Colonic mucosa (tissue), 4 donors: ENCODE data around the gene SPIB. TPM values are rescaled to one million over a fixed set of nuclear protein-coding genes. Genes with fewer than 3 reads are reported as not detected.

ENCODE experiments used
- DNase-seq: peaks from one replicate; pipeline ENCODE4 v3.0.0-alpha.2; 2020
- H3K27ac ChIP-seq: fragments of 200-600 bp; one replicate; pipeline ENCODE4 v1.8.0; 2021
- H3K27me3 ChIP-seq: fragments of 200-600 bp; one replicate; pipeline ENCODE4 v1.8.0; 2021
- H3K36me3 ChIP-seq: fragments of 200-600 bp; one replicate; pipeline ENCODE4 v1.8.0; 2021
- H3K4me1 ChIP-seq: fragments of 200-600 bp; one replicate; pipeline ENCODE4 v1.8.0; 2021; ENCODE audit warnings: mild to moderate bottlenecking
- H3K4me3 ChIP-seq: fragments of 200-600 bp; one replicate; pipeline ENCODE4 v1.8.0; 2021
- H3K9ac ChIP-seq, 2 donors: one replicate each; pipeline ENCODE4 v1.7.0; 2013; ENCODE audit warnings: control low read depth in 2 of 2, low read depth in 2 of 2, low read length in 2 of 2
- H3K9me3 ChIP-seq: fragments of 200-600 bp; one replicate; pipeline ENCODE4 v1.8.0; 2021
- CTCF ChIP-seq: fragments of 200-600 bp; IDR thresholded peaks from one replicate; pipeline ENCODE4 v1.8.0; 2022; ENCODE audit warnings: antibody characterized with exemption, mild to moderate bottlenecking
- intact Hi-C: fragments of 100-400 bp; cut with DNase I; formaldehyde crosslinking; loops from one replicate; pipeline ENCODE4 v1.14.1; 2022
- total RNA-seq, 2 donors: library from RNA; stranded (reverse); fragmentation: NEBNext Ultra II Directional in 1 of 2; extraction: Animal tissue kit (Norgen Biotek cat#: 25700) in 1 of 2; gene quantifications; one replicate each; pipeline ENCODE4 v1.2.1, GENCODE V29; 2021
- donor health status: healthy.
- donor health status: DM: no; HTN: no; CAD: no.
- donor health status: DM: no; HTN: no; CAD: no.

The SPIB gene
- total RNA-seq, 2 donors from 2014 or later: 32.5 to 46.0 TPM

GRCh38 chr19:50444059-50444458 is 25.3 kb downstream of the SPIB start:
- Histone ChIP-seq H3K9me3 (no peaks in the 10 kb centered on the region), H3K9ac (no peak overlapping the region), H3K27me3 (no peaks in the 10 kb centered on the region), H3K27ac (no peak overlapping the region), H3K4me1 (no peaks in the 10 kb centered on the region), H3K36me3 (no peaks in the 10 kb centered on the region), H3K4me3 (no peak overlapping the region)
- no peak for DNase-seq
- no peak for TF ChIP-seq CTCF
- intact Hi-C loops: no loop called here

- intact Hi-C loops: no loop called here
- H3K4me1 ChIP-seq: no peaks in the 10 kb centered on the region
Observed at GRCh38 chr19:50447053-50447452, 28.3 kb downstream of the SPIB start.

GRCh38 chr19:50447750-50448149 is 29.0 kb downstream of the SPIB start:
- intact Hi-C loops: no loop called here
- H3K4me3 ChIP-seq: no peak overlapping the region
- TF ChIP-seq CTCF: no peak
- H3K36me3 ChIP-seq: no peaks in the 10 kb centered on the region
- H3K27ac ChIP-seq: no peak overlapping the region
- no peak overlapping the region for H3K9ac ChIP-seq
- no peak for DNase-seq
- H3K27me3 ChIP-seq: no peaks in the 10 kb centered on the region
- H3K4me1 ChIP-seq: no peaks in the 10 kb centered on the region
- H3K9me3 ChIP-seq: no peaks in the 10 kb centered on the region

More at GRCh38 chr19:50447053-50447452, 28.3 kb downstream of the SPIB start:
- TF ChIP-seq CTCF: no peak
- Histone ChIP-seq H3K27me3 (no peaks in the 10 kb centered on the region), H3K27ac (no peak overlapping the region), H3K4me3 (no peak overlapping the region), H3K9me3 (no peaks in the 10 kb centered on the region), H3K36me3 (no peaks in the 10 kb centered on the region), H3K9ac (no peak overlapping the region)
- no peak for DNase-seq

GRCh38 chr19:50449236-50449899 is 30.6 kb downstream of the SPIB start:
- TF ChIP-seq CTCF: no peak
- H3K4me1 ChIP-seq: no peaks in the 10 kb centered on the region
- intact Hi-C loops: no loop called here
- no peaks in the 10 kb centered on the region for H3K36me3 ChIP-seq
- DNase-seq: no peak
- no peak overlapping the region for H3K4me3 ChIP-seq
- H3K27me3 ChIP-seq: no peaks in the 10 kb centered on the region
- no peak overlapping the region for H3K27ac ChIP-seq
- H3K9me3 ChIP-seq: no peaks in the 10 kb centered on the region
- no peak overlapping the region for H3K9ac ChIP-seq

GRCh38 chr19:50450369-50451222 is 31.9 kb downstream of the SPIB start:
- intact Hi-C loops: no loop called here

More at GRCh38 chr19:50450369-50451222, 31.9 kb downstream of the SPIB start:
- Histone ChIP-seq H3K9ac (no peak overlapping the region), H3K9me3 (no peaks in the 10 kb centered on the region), H3K4me3 (no peak overlapping the region), H3K4me1 (no peaks in the 10 kb centered on the region), H3K27ac (no peak overlapping the region), H3K27me3 (no peaks in the 10 kb centered on the region), H3K36me3 (no peaks in the 10 kb centered on the region)
- DNase-seq: no peak
- no peak for TF ChIP-seq CTCF
